Colonic mucosa (tissue), 4 donors: ENCODE data around the gene DYNLL1. TPM values are rescaled to one million over a fixed set of nuclear protein-coding genes. Genes with fewer than 3 reads are reported as not detected.

Experiments used
- DNase-seq: peaks from one replicate; pipeline ENCODE4 v3.0.0-alpha.2; 2020
- H3K27ac ChIP-seq: fragments of 200-600 bp; one replicate; pipeline ENCODE4 v1.8.0; 2021
- H3K27me3 ChIP-seq: fragments of 200-600 bp; one replicate; pipeline ENCODE4 v1.8.0; 2021
- H3K36me3 ChIP-seq: fragments of 200-600 bp; one replicate; pipeline ENCODE4 v1.8.0; 2021
- H3K4me1 ChIP-seq: fragments of 200-600 bp; one replicate; pipeline ENCODE4 v1.8.0; 2021; ENCODE audit warnings: mild to moderate bottlenecking
- H3K4me3 ChIP-seq: fragments of 200-600 bp; one replicate; pipeline ENCODE4 v1.8.0; 2021
- H3K9ac ChIP-seq, 2 donors: one replicate each; pipeline ENCODE4 v1.7.0; 2013; ENCODE audit warnings: control low read depth in 2 of 2, low read depth in 2 of 2, low read length in 2 of 2
- H3K9me3 ChIP-seq: fragments of 200-600 bp; one replicate; pipeline ENCODE4 v1.8.0; 2021
- CTCF ChIP-seq: fragments of 200-600 bp; IDR thresholded peaks from one replicate; pipeline ENCODE4 v1.8.0; 2022; ENCODE audit warnings: antibody characterized with exemption, mild to moderate bottlenecking
- intact Hi-C: fragments of 100-400 bp; cut with DNase I; formaldehyde crosslinking; loops from one replicate; pipeline ENCODE4 v1.14.1; 2022
- total RNA-seq, 2 donors: library from RNA; stranded (reverse); fragmentation: NEBNext Ultra II Directional in 1 of 2; extraction: Animal tissue kit (Norgen Biotek cat#: 25700) in 1 of 2; gene quantifications; one replicate each; pipeline ENCODE4 v1.2.1, GENCODE V29; 2021
- donor health status: healthy.
- donor health status: DM: no; HTN: no; CAD: no.
- donor health status: DM: no; HTN: no; CAD: no.

DYNLL1 gene
- total RNA-seq, 2 donors from 2014 or later = 359 to 463 TPM

- intact Hi-C loops = no loop called here
- Histone ChIP-seq H3K4me3 (peak overlapping the region; percentile 77), H3K27me3 (no peaks in the 10 kb centered on the region), H3K4me1 (peaks cover 35% of the 10 kb centered on the region), H3K27ac (peak overlapping the region; percentile 63), H3K9ac (peak overlapping the region; percentile 26 to 98), H3K9me3 (no peaks in the 10 kb centered on the region), H3K36me3 (no peaks in the 10 kb centered on the region)
- no peak for TF ChIP-seq CTCF
- peak; percentile 80 for DNase-seq
These were observed 42.6 kb downstream of the DYNLL1 start for GRCh38 chr12:120538281-120539156.

- intact Hi-C loops = no loop called here
- H3K27me3 ChIP-seq = no peaks in the 10 kb centered on the region
- H3K9me3 ChIP-seq = no peaks in the 10 kb centered on the region
- peak overlapping the region; percentile 63 for H3K27ac ChIP-seq
- H3K9ac ChIP-seq = no peak overlapping the region
- peaks cover 35% of the 10 kb centered on the region for H3K4me1 ChIP-seq
- H3K36me3 ChIP-seq = no peaks in the 10 kb centered on the region
- no peak overlapping the region for H3K4me3 ChIP-seq
- DNase-seq = no peak
- no peak for TF ChIP-seq CTCF
These were observed 43.4 kb downstream of the DYNLL1 start for GRCh38 chr12:120539303-120539702.

- no peak overlapping the region for H3K9ac ChIP-seq
- TF ChIP-seq CTCF = no peak
- H3K27me3 ChIP-seq = no peaks in the 10 kb centered on the region
- intact Hi-C loops = no loop called here
- no peaks in the 10 kb centered on the region for H3K36me3 ChIP-seq
- H3K4me1 ChIP-seq = peaks cover 35% of the 10 kb centered on the region
- H3K4me3 ChIP-seq = no peak overlapping the region
- no peak overlapping the region for H3K27ac ChIP-seq
- no peak for DNase-seq
- no peaks in the 10 kb centered on the region for H3K9me3 ChIP-seq
These were observed 44.5 kb downstream of the DYNLL1 start for GRCh38 chr12:120540445-120540844.

GRCh38 chr12:120542166-120542565, 46.3 kb downstream of the DYNLL1 start:
- Histone ChIP-seq H3K4me3 (no peak overlapping the region), H3K27me3 (no peaks in the 10 kb centered on the region), H3K9me3 (no peaks in the 10 kb centered on the region), H3K4me1 (peaks cover 30% of the 10 kb centered on the region), H3K36me3 (peaks cover 10% of the 10 kb centered on the region), H3K9ac (no peak overlapping the region), H3K27ac (no peak overlapping the region)
- DNase-seq = no peak
- no peak for TF ChIP-seq CTCF
- intact Hi-C loops = no loop called here

GRCh38 chr12:120544691-120545090, 48.8 kb downstream of the DYNLL1 start:
- no peak for DNase-seq
- Histone ChIP-seq H3K27me3 (no peaks in the 10 kb centered on the region), H3K9me3 (no peaks in the 10 kb centered on the region), H3K4me3 (no peak overlapping the region), H3K27ac (no peak overlapping the region), H3K4me1 (peaks cover 13% of the 10 kb centered on the region), H3K9ac (no peak overlapping the region), H3K36me3 (peaks cover 17% of the 10 kb centered on the region)
- intact Hi-C loops = no loop called here
- no peak for TF ChIP-seq CTCF
